ENCODE measurements around the gene CD58. TPM values are rescaled to one million over a fixed set of nuclear protein-coding genes. Genes with fewer than 3 reads are reported as not detected.

CD58 gene
- total RNA-seq, 2 experiments from 2014 or later, result 3.9 to 4.2 TPM

DNA sequence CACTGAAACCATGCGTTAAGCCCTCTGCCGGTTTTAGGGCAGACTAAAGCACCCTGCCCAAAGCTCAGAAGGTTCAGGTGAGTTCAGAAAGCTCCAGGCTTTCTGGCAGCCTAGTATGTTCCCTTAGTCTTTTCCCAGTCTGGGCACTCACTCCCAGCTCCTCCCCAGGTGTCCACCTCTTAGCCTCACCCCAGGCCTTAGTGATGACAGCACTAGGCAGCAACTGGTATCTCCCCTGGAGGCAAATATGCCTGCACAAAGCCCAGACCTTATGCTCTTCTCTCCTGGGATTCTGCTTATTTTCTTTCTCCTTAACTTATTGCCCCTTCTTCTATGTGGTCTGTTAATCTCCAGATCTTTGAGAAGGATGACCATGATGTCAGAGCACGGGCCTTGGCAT is 80.2 kb downstream of the CD58 start:
- Mint-ChIP-seq H3K27ac (no peak overlapping the region), H3K36me3 (ENCODE audit: low read depth) (no peaks in the 10 kb centered on the region), H3K27me3 (ENCODE audit: low read depth) (no peaks in the 10 kb centered on the region), H3K9me3 (no peaks in the 10 kb centered on the region), H3K4me1 (ENCODE audit: low read depth) (no peaks in the 10 kb centered on the region), H3K4me3 (no peak overlapping the region)
- CTCF ChIA-PET, result interaction anchor here (10.6 to 13.1 kb wide), 2 partner anchors 10 to 346 kb away, joined by 162 to 396 read pairs; no protein-coding TSS in a partner anchor
- intact Hi-C loops (cut with micrococcal nuclease), result no loop called here
- DNase-seq, result no peak

DNA sequence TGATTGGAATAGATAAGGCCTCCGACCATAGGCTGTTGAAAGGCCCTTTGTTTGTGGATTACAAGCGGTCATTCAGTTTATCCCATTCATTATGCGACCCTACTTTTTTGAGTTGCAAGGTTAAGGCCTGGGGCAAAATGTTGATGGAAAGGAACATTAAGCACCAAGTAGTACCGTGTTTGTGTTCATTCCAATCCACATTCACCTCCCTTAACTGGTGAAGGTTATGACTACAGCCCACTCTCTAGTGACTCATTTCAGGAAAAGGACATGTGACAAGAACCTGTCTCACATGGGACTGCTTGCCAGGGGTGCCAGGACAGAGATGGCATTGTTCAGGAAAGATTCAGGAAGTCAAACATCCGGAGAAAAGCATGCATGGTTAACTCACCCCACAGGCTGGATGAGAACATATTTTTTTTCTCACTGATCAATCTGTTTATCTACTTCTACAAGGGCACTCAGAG is 81.6 kb downstream of the CD58 start:
- Mint-ChIP-seq H3K4me3 (no peak overlapping the region), H3K4me1 (ENCODE audit: low read depth) (no peaks in the 10 kb centered on the region), H3K27ac (no peak overlapping the region), H3K27me3 (ENCODE audit: low read depth) (no peaks in the 10 kb centered on the region), H3K9me3 (no peaks in the 10 kb centered on the region), H3K36me3 (ENCODE audit: low read depth) (no peaks in the 10 kb centered on the region)
- DNase-seq, result no peak
- CTCF ChIA-PET, result interaction anchor here (1.2 to 13.1 kb wide), 3 partner anchors 11 to 345 kb away, joined by 3 to 396 read pairs (median 162); no protein-coding TSS in a partner anchor
- intact Hi-C loops (cut with micrococcal nuclease), result no loop called here

DNA sequence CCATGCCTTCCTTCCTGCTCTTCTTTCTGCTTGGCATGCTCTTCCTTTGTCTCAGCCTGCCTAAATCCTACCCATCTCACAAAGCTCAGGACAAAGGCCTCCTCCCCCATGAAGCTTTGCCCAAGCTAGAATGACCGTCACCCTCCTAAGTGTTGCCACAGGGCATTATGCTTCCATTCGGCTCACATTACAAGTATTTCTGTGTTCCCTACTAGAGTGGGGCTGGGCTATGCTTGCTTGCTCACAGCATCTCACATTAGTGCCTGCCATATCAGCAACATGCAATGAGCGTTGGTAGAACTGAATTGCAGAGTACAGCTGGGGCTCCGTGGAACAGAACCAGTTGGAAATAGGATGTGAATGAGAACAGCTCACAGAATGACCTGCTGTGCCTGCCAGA is 82.8 kb downstream of the CD58 start:
- Mint-ChIP-seq H3K4me3 (no peak overlapping the region), H3K27me3 (ENCODE audit: low read depth) (no peaks in the 10 kb centered on the region), H3K27ac (no peak overlapping the region), H3K36me3 (ENCODE audit: low read depth) (no peaks in the 10 kb centered on the region), H3K4me1 (ENCODE audit: low read depth) (no peaks in the 10 kb centered on the region), H3K9me3 (no peaks in the 10 kb centered on the region)
- intact Hi-C loops (cut with micrococcal nuclease), result no loop called here
- CTCF ChIA-PET, result interaction anchor here (10.6 to 13.1 kb wide), 2 partner anchors 12 to 343 kb away, joined by 162 to 396 read pairs; no protein-coding TSS in a partner anchor
- no peak for DNase-seq

DNA sequence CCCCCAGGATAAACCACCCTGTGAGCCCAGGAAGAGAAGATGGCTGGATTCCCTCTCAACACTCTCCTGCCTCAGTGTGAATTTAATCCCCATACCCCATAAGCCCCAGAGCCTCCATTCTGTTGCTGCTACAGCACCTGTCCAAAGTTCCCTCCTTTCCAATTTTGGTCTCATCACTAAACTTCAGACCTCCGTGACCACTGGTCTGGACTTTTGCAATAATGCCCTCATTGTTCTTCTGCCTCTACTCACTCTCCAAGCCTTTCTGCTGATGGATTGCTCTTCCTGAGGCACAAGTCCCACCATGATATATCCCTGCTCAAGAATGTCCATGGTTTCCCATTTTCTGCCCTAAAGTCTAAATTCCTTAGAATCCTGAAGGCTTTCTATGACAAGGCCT is 83.2 kb downstream of the CD58 start:
- Mint-ChIP-seq H3K4me3 (no peak overlapping the region), H3K4me1 (ENCODE audit: low read depth) (no peaks in the 10 kb centered on the region), H3K9me3 (no peaks in the 10 kb centered on the region), H3K27ac (no peak overlapping the region), H3K36me3 (ENCODE audit: low read depth) (no peaks in the 10 kb centered on the region), H3K27me3 (ENCODE audit: low read depth) (no peaks in the 10 kb centered on the region)
- no peak for DNase-seq
- intact Hi-C loops (cut with micrococcal nuclease), result no loop called here
- CTCF ChIA-PET, result interaction anchor here (0.9 to 13.1 kb wide), 4 partner anchors 13 to 343 kb away, joined by 4 to 396 read pairs (median 92); no protein-coding TSS in a partner anchor

- intact Hi-C loops (cut with micrococcal nuclease), result no loop called here
- no peak overlapping the region for H3K4me3 Mint-ChIP-seq
- H3K27me3 Mint-ChIP-seq (ENCODE audit: low read depth), result no peaks in the 10 kb centered on the region
- no peaks in the 10 kb centered on the region for H3K4me1 Mint-ChIP-seq (ENCODE audit: low read depth)
- no peaks in the 10 kb centered on the region for H3K9me3 Mint-ChIP-seq
- no peak overlapping the region for H3K27ac Mint-ChIP-seq
- H3K36me3 Mint-ChIP-seq (ENCODE audit: low read depth), result no peaks in the 10 kb centered on the region
- DNase-seq, result no peak
- CTCF ChIA-PET, result interaction anchor here (0.9 to 13.1 kb wide), 4 partner anchors 13 to 342 kb away, joined by 4 to 396 read pairs (median 92); no protein-coding TSS in a partner anchor
These were observed 83.8 kb downstream of the CD58 start for GRCh38 chr1:116487031-116487430.

- intact Hi-C loops (cut with micrococcal nuclease), result no loop called here
- H3K4me1 Mint-ChIP-seq (ENCODE audit: low read depth), result no peaks in the 10 kb centered on the region
These were observed 84.4 kb downstream of the CD58 start for GRCh38 chr1:116486424-116486823.

DNA sequence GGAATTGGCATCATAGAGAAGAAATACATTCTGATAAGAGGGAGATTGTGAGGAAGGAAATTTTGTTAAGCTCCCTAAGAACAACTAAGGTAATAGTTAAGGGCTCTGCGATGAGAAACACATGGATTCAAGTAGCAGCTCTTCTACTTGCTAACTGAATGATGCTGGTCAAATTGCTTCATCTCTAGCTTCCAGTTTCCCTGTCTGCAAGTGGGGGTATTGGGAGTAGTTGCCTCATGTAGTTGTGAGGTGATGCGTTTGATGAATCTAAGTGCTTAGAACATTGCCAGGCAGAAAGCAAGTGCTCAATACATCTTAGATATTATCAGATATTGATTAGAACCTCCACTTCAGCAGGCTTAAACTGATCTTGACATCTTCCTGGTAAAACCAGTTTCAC is 84.8 kb downstream of the CD58 start:
- CTCF ChIA-PET, result interaction anchor here (0.7 to 13.1 kb wide), 59 partner anchors 8 to 364 kb away, joined by 3 to 396 read pairs (median 4); no protein-coding TSS in a partner anchor
- Mint-ChIP-seq H3K4me1 (ENCODE audit: low read depth) (no peaks in the 10 kb centered on the region), H3K36me3 (ENCODE audit: low read depth) (no peaks in the 10 kb centered on the region), H3K27ac (no peak overlapping the region), H3K9me3 (no peaks in the 10 kb centered on the region), H3K4me3 (no peak overlapping the region), H3K27me3 (ENCODE audit: low read depth) (no peaks in the 10 kb centered on the region)
- intact Hi-C loops (cut with micrococcal nuclease), result loop anchor here (1.0 to 2.0 kb wide), 4 partner anchors 13 to 333 kb away; no protein-coding TSS in a partner anchor
- DNase-seq, result no peak

More at GRCh38 chr1:116486424-116486823, 84.4 kb downstream of the CD58 start:
- Mint-ChIP-seq H3K9me3 (no peaks in the 10 kb centered on the region), H3K4me3 (no peak overlapping the region), H3K36me3 (ENCODE audit: low read depth) (no peaks in the 10 kb centered on the region), H3K27ac (no peak overlapping the region), H3K27me3 (ENCODE audit: low read depth) (no peaks in the 10 kb centered on the region)
- CTCF ChIA-PET, result interaction anchor here (0.9 to 13.1 kb wide), 22 partner anchors 8 to 342 kb away, joined by 3 to 396 read pairs (median 6); no protein-coding TSS in a partner anchor
- no peak for DNase-seq

DNA sequence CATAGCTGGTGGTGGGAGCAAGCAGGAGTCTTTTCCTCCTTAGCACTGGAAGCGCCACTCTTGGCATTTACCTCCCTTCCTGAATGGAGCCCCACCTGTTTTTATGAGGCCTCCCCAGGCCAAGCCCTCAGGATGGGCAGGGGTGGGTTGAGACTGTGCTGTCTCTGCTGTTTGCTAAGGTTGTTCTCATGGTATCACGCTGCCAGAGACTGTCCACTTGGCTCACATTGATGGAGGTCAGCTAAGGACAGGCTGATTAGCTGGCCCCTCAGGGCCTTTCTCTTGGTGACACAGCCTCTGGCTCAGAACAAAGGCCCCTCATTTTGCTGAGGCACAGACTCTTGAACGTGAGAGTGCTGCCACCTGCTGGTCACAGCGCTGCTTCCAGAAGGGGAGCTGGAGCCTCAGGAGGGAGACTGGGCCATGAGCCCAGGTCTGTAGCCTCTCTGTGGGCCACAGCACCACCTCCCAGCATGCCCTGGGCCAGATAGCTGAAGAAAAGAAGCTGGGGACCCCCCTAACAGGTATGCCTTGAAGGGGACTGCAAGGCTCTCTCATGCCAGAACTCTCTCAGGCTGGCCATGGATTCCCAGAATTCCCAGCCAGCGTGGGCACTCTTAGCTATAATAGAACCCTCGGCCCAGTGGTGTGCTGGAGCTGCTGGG is 85.6 kb downstream of the CD58 start:
- H3K4me3 Mint-ChIP-seq, result no peak overlapping the region
- CTCF ChIA-PET, result interaction anchor here (0.6 to 13.1 kb wide), 79 partner anchors 9 to 464 kb away, joined by 3 to 396 read pairs (median 4); no protein-coding TSS in a partner anchor
- no peaks in the 10 kb centered on the region for H3K9me3 Mint-ChIP-seq
- intact Hi-C loops (cut with micrococcal nuclease), result loop anchor here (1.0 to 2.0 kb wide), 4 partner anchors 14 to 332 kb away; no protein-coding TSS in a partner anchor
- peak; percentile 94 for DNase-seq
- no peaks in the 10 kb centered on the region for H3K4me1 Mint-ChIP-seq (ENCODE audit: low read depth)
- H3K27ac Mint-ChIP-seq, result no peak overlapping the region
- no peaks in the 10 kb centered on the region for H3K27me3 Mint-ChIP-seq (ENCODE audit: low read depth)
- H3K36me3 Mint-ChIP-seq (ENCODE audit: low read depth), result no peaks in the 10 kb centered on the region

DNA sequence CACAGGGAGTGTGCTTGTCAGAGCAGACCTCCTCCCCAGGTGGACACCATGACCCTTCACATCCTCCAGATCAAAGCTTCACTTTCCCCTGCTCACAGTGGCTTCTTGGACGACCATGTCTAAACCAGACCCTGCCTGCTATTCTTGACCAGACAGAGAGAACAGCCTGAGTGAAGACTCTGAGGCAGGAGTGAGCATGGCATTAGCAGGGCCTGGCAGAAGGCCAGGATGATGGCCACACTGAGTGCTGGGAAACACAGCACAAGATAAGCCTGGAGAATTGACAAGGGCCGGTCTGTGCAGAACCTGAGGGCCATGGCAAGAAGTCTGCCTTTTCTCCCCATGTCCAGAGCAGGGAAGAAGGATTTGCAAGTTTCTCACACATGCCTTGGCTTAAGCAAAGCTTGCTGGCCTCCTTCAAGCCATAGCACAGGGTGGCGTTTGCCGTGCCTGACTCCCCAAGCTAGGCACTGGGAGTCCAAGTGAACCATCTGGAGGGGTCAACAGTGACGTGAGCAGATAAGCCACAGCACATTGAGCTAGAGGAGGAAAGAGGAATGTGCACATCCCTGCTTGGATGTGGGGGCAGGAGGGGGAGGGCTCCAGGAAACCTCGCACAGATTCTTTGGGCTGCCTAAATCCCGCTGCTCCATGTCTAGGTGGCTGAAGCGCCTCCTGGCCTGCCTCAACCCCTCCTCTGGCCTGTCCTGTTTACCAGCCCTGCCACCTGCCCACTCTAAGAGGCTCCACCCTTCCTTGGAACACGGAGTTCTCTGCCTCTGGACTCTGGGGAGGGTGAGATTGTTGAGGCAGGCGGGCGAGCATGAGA is 87.1 kb downstream of the CD58 start:
- no peak overlapping the region for H3K4me3 Mint-ChIP-seq
- H3K4me1 Mint-ChIP-seq (ENCODE audit: low read depth), result no peaks in the 10 kb centered on the region
- H3K36me3 Mint-ChIP-seq (ENCODE audit: low read depth), result no peaks in the 10 kb centered on the region
- no peak for DNase-seq
- intact Hi-C loops (cut with micrococcal nuclease), result loop anchor here (1.0 to 2.0 kb wide), 3 partner anchors 15 to 344 kb away; no protein-coding TSS in a partner anchor
- CTCF ChIA-PET, result interaction anchor here (0.6 to 13.1 kb wide), 23 partner anchors 10 to 419 kb away, joined by 3 to 396 read pairs (median 7); no protein-coding TSS in a partner anchor
- no peak overlapping the region for H3K27ac Mint-ChIP-seq
- H3K27me3 Mint-ChIP-seq (ENCODE audit: low read depth), result no peaks in the 10 kb centered on the region
- no peaks in the 10 kb centered on the region for H3K9me3 Mint-ChIP-seq

GRCh38 chr1:116482490-116482889 is 88.3 kb downstream of the CD58 start:
- Mint-ChIP-seq H3K9me3 (no peaks in the 10 kb centered on the region), H3K27ac (no peak overlapping the region), H3K36me3 (ENCODE audit: low read depth) (no peaks in the 10 kb centered on the region), H3K27me3 (ENCODE audit: low read depth) (no peaks in the 10 kb centered on the region), H3K4me3 (no peak overlapping the region), H3K4me1 (ENCODE audit: low read depth) (no peaks in the 10 kb centered on the region)
- DNase-seq, result no peak
- intact Hi-C loops (cut with micrococcal nuclease), result no loop called here
- CTCF ChIA-PET, result interaction anchor here (0.6 to 13.1 kb wide), 7 partner anchors 18 to 338 kb away, joined by 3 to 396 read pairs (median 3); no protein-coding TSS in a partner anchor

GRCh38 chr1:116481934-116482333 is 88.9 kb downstream of the CD58 start:
- DNase-seq, result no peak
- H3K9me3 Mint-ChIP-seq, result no peaks in the 10 kb centered on the region
- no peaks in the 10 kb centered on the region for H3K4me1 Mint-ChIP-seq (ENCODE audit: low read depth)
- H3K27ac Mint-ChIP-seq, result no peak overlapping the region
- intact Hi-C loops (cut with micrococcal nuclease), result no loop called here
- H3K27me3 Mint-ChIP-seq (ENCODE audit: low read depth), result no peaks in the 10 kb centered on the region
- H3K36me3 Mint-ChIP-seq (ENCODE audit: low read depth), result no peaks in the 10 kb centered on the region
- CTCF ChIA-PET, result interaction anchor here (0.6 to 13.1 kb wide), 6 partner anchors 18 to 337 kb away, joined by 3 to 396 read pairs (median 5); no protein-coding TSS in a partner anchor
- no peak overlapping the region for H3K4me3 Mint-ChIP-seq

GRCh38 chr1:116478621-116479020 is 92.2 kb downstream of the CD58 start:
- no peak overlapping the region for H3K27ac Mint-ChIP-seq
- intact Hi-C loops (cut with micrococcal nuclease), result no loop called here
- no peak overlapping the region for H3K4me3 Mint-ChIP-seq
- no peaks in the 10 kb centered on the region for H3K27me3 Mint-ChIP-seq (ENCODE audit: low read depth)
- H3K9me3 Mint-ChIP-seq, result no peaks in the 10 kb centered on the region
- H3K36me3 Mint-ChIP-seq (ENCODE audit: low read depth), result no peaks in the 10 kb centered on the region
- CTCF ChIA-PET, result interaction anchor here (1.2 to 1.5 kb wide), 2 partner anchors 311 to 339 kb away, joined by 3 read pairs; no protein-coding TSS in a partner anchor
- DNase-seq, result no peak
- no peaks in the 10 kb centered on the region for H3K4me1 Mint-ChIP-seq (ENCODE audit: low read depth)
